Measurements from ENCODE around the gene TIAM1.

The TIAM1 gene

GRCh38 chr21:31075848-31076247, 268.2 kb downstream of the TIAM1 start:
- no peak for DNase-seq

- DNase-seq, result no peak
These were observed 271.5 kb downstream of the TIAM1 start for GRCh38 chr21:31072533-31072932.
